SK-MEL-5 (cell line): Measurements from ENCODE around the gene KIF1A. TPM values are rescaled to one million over a fixed set of nuclear protein-coding genes. Genes with fewer than 3 reads are reported as not detected.
"Not testable (repeated sequence)": the region's sequence is repeated elsewhere in the genome, so short reads cannot be mapped to it uniquely, and the experiment has no call there.

Source experiments
- DNase-seq: peaks from one replicate; pipeline ENCODE4 v3.0.0-alpha.2; 2016; ENCODE audit warnings: low read depth, low spot score
- in situ Hi-C: cut with HindIII; loops from 2 replicates; pipeline ENCODE4 v1.10.0; 2016; ENCODE audit warnings: low sequenced_read_pairs, high pct_unique_total_duplicates, low pct_unique_long_range_greater_than_20kb
- total RNA-seq: library from RNA; depleted of rRNA; stranded (reverse); fragments of >200 nt; shearing (Covaris generic); gene quantifications from 2 replicates; pipeline ENCODE4 v1.2.3, GENCODE V29; 2014

The KIF1A gene
- total RNA-seq, 1 experiment from 2014 or later, result 0.50 TPM

- in situ Hi-C loops, DNase-seq: not testable (repeated sequence)
Measured at GRCh38 chr2:240696469-240696868, 123.5 kb downstream of the KIF1A start.

GRCh38 chr2:240695593-240695992, 124.4 kb downstream of the KIF1A start:
- DNase-seq, in situ Hi-C loops: not testable (repeated sequence)

GRCh38 chr2:240694304-240694703, 125.7 kb downstream of the KIF1A start:
- DNase-seq, in situ Hi-C loops: not testable (repeated sequence)

GRCh38 chr2:240692583-240693561, 127.1 kb downstream of the KIF1A start:
- DNase-seq, in situ Hi-C loops: not testable (repeated sequence)

- in situ Hi-C loops, DNase-seq: not testable (repeated sequence)
Measured at GRCh38 chr2:240691631-240692420, 128.2 kb downstream of the KIF1A start, which contains the start of gene AQP12A. Gene AQP12A (plus strand): TSS chr2:240691866. CDS start chr2:240691914, 48 bp downstream.

GRCh38 chr2:240691075-240691427, 129.0 kb downstream of the KIF1A start:
- DNase-seq, in situ Hi-C loops: not testable (repeated sequence)

- in situ Hi-C loops, DNase-seq: not testable (repeated sequence)
Measured at GRCh38 chr2:240690421-240691074, 129.5 kb downstream of the KIF1A start.

GRCh38 chr2:240689975-240690374, 130.0 kb downstream of the KIF1A start:
- no peak for DNase-seq
- in situ Hi-C loops, result no loop called here

- in situ Hi-C loops, result no loop called here
Measured at GRCh38 chr2:240688553-240688919, 131.5 kb downstream of the KIF1A start.

GRCh38 chr2:240687741-240688552, 132.1 kb downstream of the KIF1A start:
- in situ Hi-C loops, result no loop called here
- no peak for DNase-seq

More at GRCh38 chr2:240688553-240688919, 131.5 kb downstream of the KIF1A start:
- DNase-seq, result no peak

GRCh38 chr2:240687045-240687740, 132.8 kb downstream of the KIF1A start:
- DNase-seq, result no peak
- in situ Hi-C loops, result no loop called here

- in situ Hi-C loops, result no loop called here
- no peak for DNase-seq
Measured at GRCh38 chr2:240686460-240686859, 133.6 kb downstream of the KIF1A start.

- in situ Hi-C loops, result no loop called here
- no peak for DNase-seq
Measured at GRCh38 chr2:240685771-240686371, 134.1 kb downstream of the KIF1A start.

GRCh38 chr2:240683980-240684728, 135.9 kb downstream of the KIF1A start:
- DNase-seq, in situ Hi-C loops: not testable (repeated sequence)

GRCh38 chr2:240683329-240683979, 136.6 kb downstream of the KIF1A start:
- DNase-seq, in situ Hi-C loops: not testable (repeated sequence)
